Endothelial cell (in vitro differentiated cells): ENCODE results near the gene KIFAP3. TPM values are rescaled to one million over a fixed set of nuclear protein-coding genes. Genes with fewer than 3 reads are reported as not detected.

Source experiments
- DNase-seq: peaks from one replicate; pipeline ENCODE4 v3.0.0; 2021; ENCODE audit warnings: low spot score
- H3K27ac Mint-ChIP-seq: one replicate; pipeline ENCODE4 v1.8.0; 2021; ENCODE audit warnings: mixed read lengths, inconsistent platforms; ENCODE audit not compliant: unreplicated experiment
- H3K27me3 Mint-ChIP-seq: one replicate; pipeline ENCODE4 v1.8.0; 2021; ENCODE audit warnings: mild to moderate bottlenecking, moderate library complexity, mixed read lengths, inconsistent platforms; ENCODE audit not compliant: unreplicated experiment
- H3K36me3 Mint-ChIP-seq: one replicate; pipeline ENCODE4 v1.8.0; 2021; ENCODE audit warnings: mild to moderate bottlenecking, low read depth, mixed read lengths, inconsistent platforms; ENCODE audit not compliant: unreplicated experiment
- H3K4me1 Mint-ChIP-seq: one replicate; pipeline ENCODE4 v1.8.0; 2021; ENCODE audit warnings: mild to moderate bottlenecking, mixed read lengths, inconsistent platforms; ENCODE audit not compliant: unreplicated experiment
- H3K4me3 Mint-ChIP-seq: one replicate; pipeline ENCODE4 v1.8.0; 2021; ENCODE audit warnings: mild to moderate bottlenecking, mixed read lengths, inconsistent platforms; ENCODE audit not compliant: unreplicated experiment
- H3K9me3 Mint-ChIP-seq: one replicate; pipeline ENCODE4 v1.8.0; 2021; ENCODE audit warnings: mixed read lengths, inconsistent platforms; ENCODE audit not compliant: unreplicated experiment
- total RNA-seq: library from RNA; stranded (reverse); fragmentation: NEBNext Ultra II Directional; extraction: Animal tissue kit (Norgen Biotek cat#: 25700); gene quantifications from one replicate; pipeline ENCODE4 v1.2.1, GENCODE V29; 2021; ENCODE audit not compliant: unreplicated experiment
- TF ChIP-seq, protein P1 (sequence below): fragments of 200-600 bp; sonication (generic); IDR thresholded peaks from one replicate; pipeline ENCODE4 v1.5.0; 2021; ENCODE audit warnings: antibody characterized with exemption; ENCODE audit not compliant: unreplicated experiment

The KIFAP3 gene
- total RNA-seq, 1 donor from 2014 or later: 49.7 TPM

DNA sequence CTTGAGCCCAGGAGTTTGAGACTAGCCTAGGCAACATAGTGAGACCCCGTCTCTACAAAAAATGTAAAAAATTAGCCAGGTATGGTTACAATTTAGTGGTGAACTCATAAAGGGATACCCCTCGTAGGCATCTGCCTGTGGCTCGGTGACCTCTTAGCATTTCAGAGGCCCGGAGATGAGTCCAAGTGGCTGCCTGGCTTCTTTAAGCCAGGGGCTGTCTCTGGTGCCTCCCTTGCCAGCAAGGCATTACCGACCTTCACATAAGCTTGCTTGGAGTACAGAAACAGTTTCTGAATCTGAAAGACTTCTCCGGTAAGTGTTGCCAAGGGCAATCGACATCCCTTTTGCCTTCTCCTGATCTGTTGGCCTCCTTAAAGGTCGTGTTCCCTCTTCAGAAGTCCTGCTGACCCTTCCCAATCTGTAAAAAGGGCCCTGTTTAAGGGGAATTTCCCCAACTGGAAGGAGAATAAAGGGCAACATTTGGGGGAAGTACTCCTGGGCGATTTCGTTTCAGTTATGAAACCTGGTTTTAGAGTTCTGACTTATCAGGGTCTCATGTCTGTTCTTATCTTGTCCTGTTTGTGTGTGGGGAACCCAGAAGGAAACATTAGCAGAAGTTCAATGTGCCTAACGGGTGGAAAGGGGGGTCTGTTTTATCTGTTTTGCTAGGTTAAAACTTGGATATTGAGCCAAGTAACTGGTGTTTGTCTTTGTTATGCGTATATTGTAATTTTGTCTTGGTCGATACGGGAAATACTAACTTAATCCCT lies 32.9 kb downstream of the KIFAP3 start:
- no peak overlapping the region for H3K4me3 Mint-ChIP-seq
- no peaks in the 10 kb centered on the region for H3K4me1 Mint-ChIP-seq
- no peak overlapping the region for H3K27ac Mint-ChIP-seq
- no peaks in the 10 kb centered on the region for H3K9me3 Mint-ChIP-seq
- H3K27me3 Mint-ChIP-seq: no peaks in the 10 kb centered on the region
- peaks cover 10% of the 10 kb centered on the region for H3K36me3 Mint-ChIP-seq
- no peak for DNase-seq
- TF ChIP-seq, protein P1, sequence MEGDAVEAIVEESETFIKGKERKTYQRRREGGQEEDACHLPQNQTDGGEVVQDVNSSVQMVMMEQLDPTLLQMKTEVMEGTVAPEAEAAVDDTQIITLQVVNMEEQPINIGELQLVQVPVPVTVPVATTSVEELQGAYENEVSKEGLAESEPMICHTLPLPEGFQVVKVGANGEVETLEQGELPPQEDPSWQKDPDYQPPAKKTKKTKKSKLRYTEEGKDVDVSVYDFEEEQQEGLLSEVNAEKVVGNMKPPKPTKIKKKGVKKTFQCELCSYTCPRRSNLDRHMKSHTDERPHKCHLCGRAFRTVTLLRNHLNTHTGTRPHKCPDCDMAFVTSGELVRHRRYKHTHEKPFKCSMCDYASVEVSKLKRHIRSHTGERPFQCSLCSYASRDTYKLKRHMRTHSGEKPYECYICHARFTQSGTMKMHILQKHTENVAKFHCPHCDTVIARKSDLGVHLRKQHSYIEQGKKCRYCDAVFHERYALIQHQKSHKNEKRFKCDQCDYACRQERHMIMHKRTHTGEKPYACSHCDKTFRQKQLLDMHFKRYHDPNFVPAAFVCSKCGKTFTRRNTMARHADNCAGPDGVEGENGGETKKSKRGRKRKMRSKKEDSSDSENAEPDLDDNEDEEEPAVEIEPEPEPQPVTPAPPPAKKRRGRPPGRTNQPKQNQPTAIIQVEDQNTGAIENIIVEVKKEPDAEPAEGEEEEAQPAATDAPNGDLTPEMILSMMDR: no peak

GRCh38 chr1:170032531-170033280 lies 41.8 kb downstream of the KIFAP3 start:
- H3K4me1 Mint-ChIP-seq: no peaks in the 10 kb centered on the region
- no peak overlapping the region for H3K27ac Mint-ChIP-seq
- no peaks in the 10 kb centered on the region for H3K9me3 Mint-ChIP-seq
- TF ChIP-seq, protein P1: no peak
- no peaks in the 10 kb centered on the region for H3K27me3 Mint-ChIP-seq
- DNase-seq: no peak
- no peak overlapping the region for H3K4me3 Mint-ChIP-seq
- peaks cover under 1% of the 10 kb centered on the region for H3K36me3 Mint-ChIP-seq

DNA sequence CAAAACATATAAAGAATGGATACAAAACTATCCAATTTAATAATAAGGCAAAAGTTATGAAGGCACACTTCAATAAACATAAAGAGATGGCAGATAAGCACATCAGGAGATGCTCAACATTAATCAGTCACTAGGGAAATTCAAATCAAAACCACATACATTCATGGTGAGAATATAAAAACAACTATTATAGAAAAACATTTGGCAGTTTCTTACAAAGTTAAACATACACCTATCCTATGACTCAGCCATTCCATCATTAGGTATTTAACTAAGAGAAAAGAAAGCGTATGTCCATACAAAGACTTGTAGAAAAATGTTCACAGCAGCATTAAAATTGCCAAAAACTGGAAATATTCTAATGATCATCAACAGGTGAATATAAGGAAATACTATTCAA lies 44.3 kb downstream of the KIFAP3 start:
- H3K4me3 Mint-ChIP-seq: no peak overlapping the region
- H3K9me3 Mint-ChIP-seq: no peaks in the 10 kb centered on the region
- no peaks in the 10 kb centered on the region for H3K4me1 Mint-ChIP-seq
- H3K27me3 Mint-ChIP-seq: no peaks in the 10 kb centered on the region
- TF ChIP-seq, protein P1: no peak
- H3K36me3 Mint-ChIP-seq: peaks cover 15% of the 10 kb centered on the region
- H3K27ac Mint-ChIP-seq: no peak overlapping the region
- no peak for DNase-seq

DNA sequence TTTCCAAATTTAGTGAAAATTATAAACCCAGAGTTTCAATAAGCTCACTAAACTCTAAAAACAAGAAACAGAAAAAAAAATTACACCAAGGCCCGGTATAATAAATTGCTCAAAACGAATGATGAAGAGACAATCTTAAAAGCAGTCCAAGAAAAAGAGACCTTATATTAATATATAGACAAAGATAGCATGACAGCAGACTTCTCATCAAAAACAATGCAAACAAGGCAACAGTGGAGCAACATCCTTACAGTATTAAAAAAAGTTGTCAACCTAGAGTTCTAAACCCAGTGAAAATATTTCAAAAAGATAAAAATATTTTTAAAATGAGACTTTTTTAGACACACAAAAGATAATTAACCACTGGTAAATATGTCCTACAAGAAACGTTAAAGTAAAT lies 46.7 kb downstream of the KIFAP3 start:
- H3K27ac Mint-ChIP-seq: no peak overlapping the region
- no peaks in the 10 kb centered on the region for H3K4me1 Mint-ChIP-seq
- H3K27me3 Mint-ChIP-seq: no peaks in the 10 kb centered on the region
- H3K4me3 Mint-ChIP-seq: no peak overlapping the region
- peaks cover 15% of the 10 kb centered on the region for H3K36me3 Mint-ChIP-seq
- H3K9me3 Mint-ChIP-seq: no peaks in the 10 kb centered on the region
- DNase-seq: no peak
- TF ChIP-seq, protein P1: no peak

- H3K36me3 Mint-ChIP-seq: peaks cover 16% of the 10 kb centered on the region
- H3K4me1 Mint-ChIP-seq: no peaks in the 10 kb centered on the region
- peaks cover 2% of the 10 kb centered on the region for H3K27me3 Mint-ChIP-seq
- no peak overlapping the region for H3K4me3 Mint-ChIP-seq
- no peak for DNase-seq
- TF ChIP-seq, protein P1: no peak
- no peak overlapping the region for H3K27ac Mint-ChIP-seq
- H3K9me3 Mint-ChIP-seq: no peaks in the 10 kb centered on the region
Observed at GRCh38 chr1:170020859-170021258, 53.6 kb downstream of the KIFAP3 start.
